GM18907 (cell line): ENCODE measurements around the gene GNAO1.

Experiments
- ATAC-seq: cut with Tn5 transposase; IDR thresholded peaks from one replicate; pipeline ENCODE4 v1.9.1; 2021; ENCODE audit warnings: mild to moderate bottlenecking, moderate library complexity; ENCODE audit not compliant: unreplicated experiment

Gene GNAO1

DNA sequence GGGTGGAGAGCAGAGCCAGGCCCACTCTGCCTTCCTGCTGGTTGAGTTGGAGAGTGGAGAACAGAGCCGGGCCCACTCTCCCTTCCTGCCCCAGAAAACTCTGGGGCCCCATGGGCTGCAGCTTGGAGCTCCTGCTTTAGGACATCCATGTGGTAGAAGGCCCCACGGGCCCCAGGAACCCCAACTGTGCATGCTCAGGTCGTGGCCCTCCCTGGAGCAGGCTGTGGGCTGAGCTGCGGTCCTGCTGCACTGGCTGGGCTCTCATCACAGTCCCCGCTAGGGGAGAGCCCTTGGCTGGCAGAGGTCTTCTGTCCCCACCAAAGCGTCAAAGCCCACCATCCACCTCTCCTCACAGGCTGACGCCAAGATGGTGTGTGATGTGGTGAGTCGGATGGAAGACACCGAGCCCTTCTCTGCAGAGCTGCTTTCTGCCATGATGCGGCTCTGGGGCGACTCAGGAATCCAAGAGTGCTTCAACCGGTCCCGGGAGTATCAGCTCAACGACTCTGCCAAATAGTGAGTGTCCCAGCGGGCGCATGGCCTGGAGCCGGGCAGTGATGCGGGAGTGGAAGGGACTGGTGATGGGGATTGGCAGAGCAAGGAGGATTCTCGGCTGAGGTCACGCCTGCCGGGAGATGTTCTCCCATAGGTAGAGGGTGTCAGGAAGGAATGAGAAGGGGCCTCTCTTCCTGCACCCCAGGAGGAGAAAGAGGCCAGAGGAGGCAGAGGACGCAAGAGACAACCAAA, 137.2 kb downstream of the GNAO1 start:
- ATAC-seq, result no peak

DNA sequence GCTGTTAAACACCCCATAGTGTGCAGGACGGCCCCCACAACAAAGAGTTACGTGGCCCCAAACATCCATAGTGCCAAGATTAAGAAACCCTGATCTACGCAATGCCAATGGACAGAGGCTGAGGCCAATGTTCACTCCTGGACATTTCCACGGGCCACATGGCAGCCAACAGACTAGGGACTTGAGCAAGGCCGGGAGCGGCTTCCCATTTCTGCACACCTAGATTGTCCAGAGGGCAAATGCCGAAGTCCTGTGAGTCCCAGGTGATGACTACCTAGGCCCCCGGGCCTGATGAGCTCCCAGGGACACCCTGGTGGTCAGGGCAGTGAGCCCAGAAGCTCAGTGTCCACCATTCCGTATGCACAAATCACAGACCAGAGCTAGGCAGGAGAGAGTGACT, 138.6 kb downstream of the GNAO1 start:
- no peak for ATAC-seq

DNA sequence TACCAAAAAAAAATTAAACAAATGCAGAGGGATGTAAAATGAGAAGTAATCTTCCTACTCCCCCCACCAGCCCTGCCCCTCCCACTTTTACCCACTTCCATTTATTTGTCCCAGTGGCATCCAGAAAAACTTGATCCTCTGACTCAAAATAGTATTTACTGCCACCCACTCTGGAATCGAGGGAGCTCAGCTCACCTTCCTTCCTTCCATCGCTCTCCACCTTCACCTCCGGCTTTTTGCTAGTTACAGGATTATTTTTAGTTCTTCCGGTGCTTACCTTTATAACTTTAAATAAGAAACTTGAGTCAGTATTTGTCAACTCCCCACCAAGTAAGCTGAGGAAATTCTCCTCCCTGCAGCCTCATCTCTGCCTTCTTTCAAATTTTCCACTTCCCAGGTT, 139.2 kb downstream of the GNAO1 start:
- ATAC-seq, result no peak

DNA sequence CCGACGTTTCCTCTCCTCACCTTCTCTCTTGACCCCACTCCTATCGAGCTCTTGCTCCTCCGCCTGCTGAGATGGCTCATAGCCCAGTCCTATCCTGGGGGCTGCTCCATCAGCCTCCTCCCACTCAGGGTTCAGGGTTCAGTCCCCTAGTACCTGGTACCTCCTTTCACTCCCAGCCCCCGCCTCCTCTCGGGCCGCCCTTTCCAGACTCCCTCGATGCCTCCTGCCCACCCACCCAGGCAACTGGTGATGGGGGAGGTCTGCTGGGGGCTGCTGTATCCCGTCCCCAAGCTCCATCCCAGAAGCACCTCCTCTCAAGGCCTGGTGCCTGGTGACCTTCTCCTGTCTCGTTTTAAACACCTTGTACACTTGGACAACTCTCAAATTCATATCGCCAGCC, 140.1 kb downstream of the GNAO1 start:
- no peak for ATAC-seq

DNA sequence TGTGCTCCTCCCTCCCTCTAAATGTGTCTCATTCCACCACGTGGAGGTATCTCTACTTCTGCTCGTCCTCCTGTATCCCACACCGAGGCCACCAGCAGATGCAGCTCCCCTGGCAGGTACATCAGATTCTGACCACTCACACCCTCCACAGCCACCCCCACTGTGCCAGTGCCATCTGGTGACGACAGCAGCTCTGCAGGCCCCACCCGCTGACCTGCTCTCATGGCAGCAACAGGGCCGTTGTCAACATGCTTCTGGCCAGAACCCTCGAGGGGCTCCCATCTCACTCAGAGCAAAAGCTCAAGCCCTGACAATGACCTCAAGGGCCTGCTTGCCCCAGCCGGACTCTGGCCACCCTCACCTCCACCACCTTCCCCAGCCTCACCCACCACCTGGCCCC, 140.6 kb downstream of the GNAO1 start:
- ATAC-seq, result no peak

DNA sequence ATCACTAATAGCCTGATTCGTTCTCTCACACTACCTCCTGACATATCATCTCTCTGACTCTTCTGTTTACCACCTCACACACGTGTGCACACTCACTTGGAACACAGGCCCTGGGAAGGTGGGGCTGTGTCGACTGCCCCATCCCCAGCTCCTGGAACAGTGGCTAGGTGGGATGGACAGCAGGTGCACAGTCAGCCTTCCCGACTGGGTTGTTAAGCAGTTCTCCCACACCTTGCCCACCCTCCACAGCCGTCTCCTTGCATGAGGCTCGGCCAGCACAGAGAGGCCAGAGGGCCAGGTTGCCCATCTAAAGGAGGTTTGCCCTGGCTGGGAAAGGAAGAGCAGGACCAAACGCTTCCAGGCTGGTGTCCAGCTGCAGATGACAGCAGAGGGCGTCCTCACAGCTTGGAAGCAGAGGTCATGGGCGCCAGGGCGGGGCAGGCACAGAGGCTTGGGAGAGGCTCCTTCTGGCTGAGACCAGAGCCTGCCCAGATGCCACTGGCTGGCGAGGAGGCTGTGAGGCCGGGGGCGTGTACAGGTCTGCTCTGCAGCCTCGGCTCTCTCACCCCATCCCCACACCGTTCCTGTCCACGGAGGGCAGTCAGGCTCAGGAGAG, 141.3 kb downstream of the GNAO1 start:
- no peak for ATAC-seq

DNA sequence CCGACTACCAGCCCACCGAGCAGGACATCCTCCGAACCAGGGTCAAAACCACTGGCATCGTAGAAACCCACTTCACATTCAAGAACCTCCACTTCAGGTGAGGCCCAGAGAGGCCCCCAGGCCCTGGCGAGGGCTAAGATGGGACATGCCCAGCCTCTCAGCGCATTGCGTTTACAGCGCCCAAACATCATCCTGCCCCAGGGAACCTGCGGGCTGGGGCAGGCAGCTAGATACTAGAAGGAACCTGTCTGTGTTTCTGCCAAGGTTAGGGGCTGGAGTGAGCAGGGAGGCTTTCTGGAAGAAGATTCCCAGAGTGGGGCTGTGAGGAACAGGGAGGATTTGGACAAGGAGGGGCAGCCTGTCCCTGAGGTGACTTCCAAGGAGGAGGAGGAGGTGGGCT, 143.5 kb downstream of the GNAO1 start:
- no peak for ATAC-seq

DNA sequence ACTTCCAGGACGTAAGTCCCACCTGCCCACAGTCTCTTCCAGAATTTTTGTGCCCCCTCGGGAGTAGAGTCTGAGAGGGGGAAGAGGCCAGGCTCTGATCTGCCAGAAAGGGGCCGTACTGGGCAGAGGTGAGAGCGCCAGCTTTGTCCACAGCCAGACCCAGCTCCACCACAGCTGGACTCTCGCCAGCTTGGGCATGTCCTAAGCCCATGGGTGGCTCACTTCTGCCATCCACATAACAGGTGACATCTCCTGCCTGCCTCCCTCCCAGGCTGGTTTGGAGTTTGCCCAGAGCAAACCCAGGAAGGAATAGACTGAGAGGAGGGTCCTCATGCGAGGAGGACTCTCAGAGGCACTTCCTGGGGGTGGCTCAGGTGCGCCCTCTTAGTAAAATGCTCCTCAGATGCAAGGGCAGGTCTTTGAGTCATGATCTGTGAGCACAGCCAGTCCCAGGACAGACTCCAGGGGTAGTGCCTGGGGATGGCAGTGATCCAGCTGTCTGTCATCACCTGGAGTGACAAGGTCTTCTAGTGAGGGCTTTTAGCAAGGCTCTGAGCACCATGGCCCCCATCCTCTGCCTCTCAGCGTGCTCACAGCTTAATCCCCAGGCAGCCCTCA, 144.9 kb downstream of the GNAO1 start:
- ATAC-seq, result no peak

DNA sequence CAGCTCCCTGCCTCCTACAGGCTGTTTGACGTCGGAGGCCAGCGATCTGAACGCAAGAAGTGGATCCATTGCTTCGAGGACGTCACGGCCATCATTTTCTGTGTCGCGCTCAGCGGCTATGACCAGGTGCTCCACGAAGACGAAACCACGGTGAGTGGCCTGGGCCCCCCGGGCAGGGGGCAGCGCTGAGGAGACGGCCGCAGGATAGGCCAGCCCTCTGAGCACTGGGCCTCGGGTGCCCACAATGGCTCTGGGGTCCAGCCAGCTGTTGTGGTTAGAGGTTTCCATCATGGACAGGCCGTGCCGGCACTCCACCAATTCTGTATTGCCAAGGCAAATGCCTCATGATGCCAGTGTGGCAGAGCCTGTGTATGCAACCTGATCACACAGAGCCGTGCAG, 145.4 kb downstream of the GNAO1 start:
- no peak for ATAC-seq

DNA sequence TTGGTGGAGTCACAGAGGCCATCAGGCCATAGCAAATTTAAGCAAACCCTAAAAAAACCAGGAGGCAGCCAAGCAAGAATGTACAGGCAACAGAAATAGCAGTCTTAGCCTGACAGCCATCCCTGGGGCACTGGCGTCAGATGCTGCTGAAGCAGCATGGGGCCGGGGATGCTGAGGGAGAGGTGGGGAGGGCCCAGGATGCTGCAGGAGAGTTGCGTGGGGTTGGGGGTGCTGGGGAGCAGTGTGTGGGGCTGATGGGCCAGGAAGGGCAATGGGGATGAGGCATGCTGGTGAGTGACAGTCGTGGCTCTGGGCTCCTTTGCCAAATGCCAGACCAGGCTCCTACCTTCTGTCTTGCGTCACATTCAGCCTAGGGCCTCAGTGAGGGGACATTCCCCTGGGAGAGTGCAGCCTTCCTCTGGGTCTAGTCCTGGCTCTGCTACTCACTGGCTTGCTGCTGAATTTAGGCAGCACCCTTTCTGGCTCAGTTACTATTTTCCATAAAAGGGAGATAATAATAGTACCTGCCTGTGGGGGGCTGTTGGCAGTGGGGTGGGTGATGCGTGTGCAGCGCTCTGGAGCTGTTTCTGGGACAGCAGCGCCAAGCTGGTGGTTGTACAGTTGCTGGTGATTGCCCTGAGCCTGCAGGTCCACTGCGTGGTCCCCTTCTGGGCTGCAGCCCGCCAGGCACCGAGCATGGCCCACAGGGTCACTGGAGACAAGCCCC, 146.0 kb downstream of the GNAO1 start:
- no peak for ATAC-seq

DNA sequence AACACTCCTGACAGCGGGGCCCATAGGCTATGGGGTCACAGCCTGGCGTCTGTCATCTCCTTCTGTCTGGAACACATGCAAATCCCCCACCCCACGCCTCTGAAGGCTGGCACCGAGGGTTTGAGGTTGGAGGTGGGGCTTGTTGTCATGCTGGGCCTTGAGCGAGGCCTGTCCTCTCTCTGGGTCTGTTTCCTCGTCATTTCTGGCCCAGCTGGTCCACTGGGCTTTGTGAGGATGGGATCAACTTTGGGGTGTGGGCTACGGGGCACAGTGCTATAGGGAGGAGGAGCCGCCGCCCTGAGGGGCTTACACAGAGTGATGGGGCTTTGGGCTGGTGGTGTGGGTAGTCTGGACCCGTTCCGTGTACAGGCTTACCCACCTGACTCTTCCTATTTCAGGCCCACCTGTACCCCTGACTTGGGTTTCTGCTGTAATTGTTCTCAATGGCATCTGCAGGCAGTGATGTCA, 146.6 kb downstream of the GNAO1 start:
- no peak for ATAC-seq

DNA sequence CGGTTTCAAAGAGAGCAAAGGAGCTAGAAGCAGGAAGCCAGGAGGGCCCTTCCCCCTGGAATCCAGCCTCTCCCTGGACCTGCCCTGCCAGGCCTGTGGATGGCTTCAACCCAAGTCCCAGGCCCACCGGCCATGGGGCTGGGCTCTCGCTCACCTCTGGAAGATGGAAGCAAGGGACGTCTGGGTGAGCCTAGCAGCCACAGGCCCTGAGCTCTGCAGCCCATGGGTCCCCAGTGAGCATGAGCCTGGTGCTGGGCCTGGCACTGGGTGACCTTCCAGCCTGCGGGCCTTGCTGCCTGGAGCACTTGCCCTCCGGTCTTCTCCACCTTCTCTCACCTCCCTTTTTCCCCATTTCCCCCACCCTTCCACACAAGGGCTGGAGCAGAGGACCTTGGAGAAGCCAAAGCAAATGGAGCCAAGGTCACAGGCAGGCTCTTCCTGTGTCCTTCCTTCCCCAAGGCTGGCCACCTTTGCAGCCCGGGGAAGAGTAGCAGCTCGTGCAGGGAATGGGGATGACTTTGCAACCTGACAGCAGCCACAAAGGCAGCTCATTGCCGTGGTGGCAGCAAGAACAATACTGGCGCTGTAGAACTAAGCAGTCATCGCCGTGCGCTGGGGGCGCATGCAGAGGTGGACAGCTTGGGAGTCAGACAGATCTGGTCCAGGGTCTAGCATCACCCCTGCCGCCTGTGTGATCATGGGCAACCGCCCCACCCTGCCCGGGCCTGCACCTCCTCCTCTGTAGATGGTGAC, 147.5 kb downstream of the GNAO1 start:
- ATAC-seq, result no peak

DNA sequence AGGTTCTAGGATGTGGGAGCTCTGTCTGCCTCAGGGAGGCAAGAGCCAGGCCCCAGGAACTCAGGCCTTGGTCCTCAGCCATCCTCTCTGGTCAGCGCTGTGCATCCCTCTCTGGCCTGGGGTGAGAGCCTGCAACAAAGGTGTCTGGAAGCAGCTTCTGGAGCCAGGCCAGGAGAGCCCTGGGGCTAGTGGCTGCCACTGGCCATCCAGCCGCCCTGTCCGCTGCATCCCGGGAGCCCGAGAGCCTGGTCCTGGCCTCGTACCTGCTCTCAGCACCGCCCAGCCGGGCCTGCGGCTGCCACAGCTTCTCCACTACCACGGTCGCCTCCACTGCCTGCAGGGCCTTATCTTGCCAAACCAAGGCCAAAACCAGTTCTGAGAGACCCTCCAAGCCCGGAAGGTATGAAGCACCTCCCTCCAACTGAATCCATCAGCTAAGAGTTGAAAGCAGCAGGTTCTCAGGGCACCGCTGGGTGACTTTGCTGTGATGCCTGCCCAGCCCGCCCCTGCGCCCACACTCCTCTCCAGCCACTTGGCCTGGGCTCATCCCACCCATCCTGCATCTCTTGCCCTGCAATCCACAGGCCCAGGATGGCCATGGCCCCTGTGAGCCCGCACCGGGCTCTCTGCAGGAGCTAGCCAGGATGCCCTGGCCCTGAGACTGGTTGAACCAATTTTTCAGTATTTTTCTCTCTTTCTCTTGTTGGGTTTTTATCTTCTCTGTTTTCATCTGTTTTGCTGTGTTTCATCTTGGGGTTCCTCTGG, 148.3 kb downstream of the GNAO1 start:
- no peak for ATAC-seq

DNA sequence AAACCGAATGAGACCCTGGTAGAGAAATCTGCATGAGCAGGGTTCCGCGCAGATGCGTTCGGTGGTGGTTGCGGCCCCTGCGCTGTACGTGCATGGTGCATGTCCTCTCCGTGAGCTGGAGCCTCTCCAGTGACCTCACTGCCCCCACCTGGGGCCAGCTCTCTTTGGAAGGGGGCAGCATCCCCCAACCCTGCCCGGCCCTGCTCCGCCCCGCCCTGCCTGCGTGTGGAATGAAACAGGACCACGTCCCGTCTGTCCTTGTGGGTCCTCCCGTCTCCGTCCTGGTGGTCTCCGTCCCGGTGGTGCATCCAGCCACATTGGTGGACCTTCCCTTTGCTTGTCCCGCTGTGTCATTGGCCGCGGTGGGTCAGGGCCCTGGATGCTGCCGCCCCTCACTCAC, 149.1 kb downstream of the GNAO1 start:
- ATAC-seq, result no peak

DNA sequence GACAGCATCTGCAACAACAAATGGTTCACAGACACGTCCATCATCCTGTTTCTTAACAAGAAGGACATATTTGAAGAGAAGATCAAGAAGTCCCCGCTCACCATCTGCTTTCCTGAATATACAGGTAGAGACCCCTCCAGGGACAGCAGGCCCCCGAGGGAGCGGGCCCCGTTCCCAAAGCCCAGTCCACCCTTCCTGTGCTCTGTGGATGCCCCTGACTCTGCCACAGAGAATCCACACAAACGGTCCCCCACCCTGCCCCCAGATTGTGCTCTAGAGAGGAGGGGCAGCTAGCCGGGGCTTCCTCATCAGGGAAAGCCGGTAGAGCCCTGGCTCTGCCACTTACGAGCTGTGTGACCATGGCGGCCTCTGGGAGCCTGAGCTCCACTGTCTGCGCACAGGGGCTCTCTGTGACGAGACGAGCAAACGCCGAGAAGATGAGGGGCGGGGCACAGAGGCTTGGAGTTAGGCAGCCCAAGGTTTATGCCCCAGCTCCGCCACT, 149.6 kb downstream of the GNAO1 start:
- no peak for ATAC-seq

DNA sequence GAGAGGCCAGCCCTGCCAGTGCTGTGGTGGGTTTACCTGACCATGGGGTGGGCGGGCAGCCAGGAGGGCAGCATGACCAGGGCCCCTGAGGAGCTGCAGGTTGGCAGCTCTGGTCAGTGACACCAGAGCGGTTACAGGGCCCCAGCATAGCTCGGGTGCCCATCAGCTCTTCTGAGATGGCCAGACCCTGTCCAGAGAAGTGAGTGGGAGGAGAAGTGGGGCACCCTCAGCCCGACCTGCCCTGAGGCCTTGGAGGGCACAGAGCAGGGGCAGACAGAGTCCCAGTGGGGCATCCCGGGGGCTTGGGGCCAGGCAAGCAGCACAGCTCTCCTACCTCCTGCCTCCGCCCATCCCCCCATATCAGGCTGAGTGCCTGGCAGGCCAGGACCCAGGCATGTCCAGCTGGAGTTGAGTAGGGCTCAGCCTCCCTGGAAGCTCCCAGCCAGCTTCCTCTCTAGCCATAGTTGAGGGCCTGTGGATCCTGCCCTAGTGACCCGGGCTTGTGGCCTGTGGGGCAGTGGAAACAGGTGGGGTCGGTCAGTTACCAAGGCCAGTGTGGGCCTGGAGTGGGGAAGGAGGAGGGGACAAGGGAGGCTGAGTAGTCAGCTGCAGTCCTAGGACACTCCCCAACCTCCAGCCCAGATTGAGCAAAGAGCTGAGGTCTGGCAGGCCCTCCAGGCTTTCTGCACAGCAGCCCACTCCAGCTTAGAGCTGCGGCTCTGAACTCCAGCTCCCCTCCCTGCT, 150.5 kb downstream of the GNAO1 start:
- no peak for ATAC-seq

DNA sequence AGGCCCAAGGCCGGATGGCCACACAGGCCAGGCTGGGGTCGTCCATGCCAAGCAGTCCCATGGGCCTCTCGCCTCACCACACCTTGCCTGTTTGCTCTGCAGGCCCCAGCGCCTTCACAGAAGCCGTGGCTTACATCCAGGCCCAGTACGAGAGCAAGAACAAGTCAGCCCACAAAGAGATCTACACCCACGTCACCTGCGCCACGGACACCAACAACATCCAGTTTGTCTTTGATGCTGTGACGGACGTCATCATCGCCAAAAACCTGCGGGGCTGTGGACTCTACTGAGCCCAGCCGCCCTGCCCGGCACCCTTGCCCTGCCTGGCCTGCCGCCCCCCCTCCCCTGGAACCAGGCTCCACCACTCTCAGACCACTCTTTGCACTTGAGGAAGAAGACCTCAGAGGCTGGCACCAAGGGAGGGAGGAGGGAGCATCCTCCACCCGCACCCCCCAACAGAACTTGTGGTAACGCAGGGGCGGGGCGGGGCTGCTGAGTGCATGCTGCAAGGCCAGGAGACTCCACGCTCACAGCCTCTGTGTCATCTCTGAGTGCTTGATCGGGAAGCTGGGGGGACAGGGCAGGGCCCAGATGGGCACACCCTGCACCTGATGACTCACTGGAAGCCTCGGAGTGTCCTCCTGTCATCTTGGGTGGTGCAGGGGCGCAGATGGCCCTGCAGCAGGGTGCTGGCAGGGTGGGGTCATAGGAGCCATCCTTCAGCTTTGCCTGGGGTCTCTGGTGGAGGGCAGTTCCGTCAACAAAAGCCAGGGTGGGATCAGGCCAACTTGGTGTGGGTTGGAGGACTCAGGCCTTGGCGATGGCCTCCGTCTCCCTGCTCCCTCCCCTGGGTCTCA, 152.6 kb downstream of the GNAO1 start:
- ATAC-seq, result no peak
